B cell (primary cell): ENCODE results near the gene CDC42EP4. TPM values are rescaled to one million over a fixed set of nuclear protein-coding genes. Genes with fewer than 3 reads are reported as not detected.

Source experiments
- ATAC-seq: fragments of 200-7000 bp; cut with Tn5 transposase; one replicate; pipeline ENCODE4 v1.10.0; 2021; ENCODE audit warnings: low read depth, mild to moderate bottlenecking, moderate number of reproducible peaks, moderate library complexity
- CTCF ChIA-PET: fragments of 350-600 bp; sonication (Branson Sonifier 250); formaldehyde crosslinking; loops from one replicate; lab custom pipeline; 2021; ENCODE audit warnings: antibody characterized with exemption, inconsistent platforms; lab: Charles Lee
- POLR2A ChIA-PET: fragments of 350-600 bp; sonication (Branson Sonifier 250); formaldehyde crosslinking; loops from one replicate; lab custom pipeline; 2021; ENCODE audit warnings: antibody characterized with exemption; lab: Charles Lee
- DNase-seq: peaks from one replicate; pipeline ENCODE4 v3.0.0; 2013
- H2AFZ ChIP-seq: 2 replicates; pipeline ENCODE4 v1.6.1; 2012; ENCODE audit warnings: mild to moderate bottlenecking, low read depth, low read length; ENCODE audit not compliant: insufficient read depth, poor library complexity, severe bottlenecking
- H3K27ac ChIP-seq, 2 donors: 1 replicate in 1 of 2; 2 replicates in 1 of 2; pipeline ENCODE4 v1.5.1; 2012 to 2013; ENCODE audit warnings: low read length in 2 of 2, mild to moderate bottlenecking in 2 of 2, moderate library complexity in 1 of 2
- H3K27me3 ChIP-seq, 4 experiments: fragments of 200-600 bp in 1 of 4; sonication (generic) in 1 of 4; replicated peaks in 1 of 4; 1 replicate in 2 of 4; 2 replicates in 2 of 4; pipeline versions ENCODE4 v1.6.1 to v1.7.0; 2013 to 2016; ENCODE audit warnings: low read length in 3 of 4, mild to moderate bottlenecking in 2 of 4, mixed read lengths in 1 of 4, moderate library complexity in 1 of 4; ENCODE audit not compliant: insufficient read depth in 4 of 4, control insufficient read depth in 3 of 4; ENCODE audit errors: control extremely low read depth in 1 of 4
- H3K36me3 ChIP-seq, 2 experiments: replicated peaks in 1 of 2; 1 replicate in 1 of 2; 2 replicates in 1 of 2; pipeline versions ENCODE4 v1.6.1 to v1.7.1; 2013; ENCODE audit warnings: low read length in 1 of 2; ENCODE audit not compliant: insufficient read depth in 2 of 2, control insufficient read depth in 1 of 2; ENCODE audit errors: control extremely low read depth in 1 of 2, extremely low read depth in 1 of 2
- H3K4me1 ChIP-seq, 2 donors: fragments of 200-600 bp in 1 of 2; sonication (generic) in 1 of 2; 1 replicate in 1 of 2; 2 replicates in 1 of 2; pipeline versions ENCODE4 v1.5.1 to v1.6.1; 2013 to 2017; ENCODE audit warnings: low read length in 2 of 2; ENCODE audit not compliant: control insufficient read depth in 2 of 2, insufficient read depth in 2 of 2
- H3K4me2 ChIP-seq: replicated peaks from 2 replicates; pipeline ENCODE3; 2012; ENCODE audit warnings: mild to moderate bottlenecking, low read depth, low read length; ENCODE audit not compliant: poor library complexity, severe bottlenecking
- H3K4me3 ChIP-seq, 5 experiments: fragments of 200-600 bp in 1 of 5; sonication (generic) in 1 of 5; 1 replicate in 3 of 5; 2 replicates in 2 of 5; pipeline versions ENCODE4 v1.5.1 to v1.7.0; 2011 to 2016; ENCODE audit warnings: low read length in 4 of 5, mild to moderate bottlenecking in 4 of 5, low read depth in 2 of 5, control low read depth in 1 of 5, moderate library complexity in 1 of 5; ENCODE audit not compliant: insufficient read depth in 1 of 5; ENCODE audit errors: control extremely low read depth in 1 of 5, extremely low read depth in 1 of 5
- H3K79me2 ChIP-seq: fragments of 200-600 bp; sonication (generic); one replicate; pipeline ENCODE4 v1.6.0; 2016; ENCODE audit warnings: low read length; ENCODE audit not compliant: control insufficient read depth, insufficient read depth
- H3K9ac ChIP-seq: fragments of 200-600 bp; sonication (generic); 2 replicates; pipeline ENCODE4 v1.6.1; 2017; ENCODE audit warnings: mild to moderate bottlenecking, low read length, moderate library complexity
- H3K9me3 ChIP-seq, 3 donors: one replicate each; pipeline versions ENCODE4 v1.6.1 to v1.7.1; 2013; ENCODE audit warnings: low read length in 2 of 3; ENCODE audit not compliant: control insufficient read depth in 2 of 3, insufficient read depth in 1 of 3; ENCODE audit errors: control extremely low read depth in 1 of 3
- H4K20me1 ChIP-seq: 2 replicates; pipeline ENCODE4 v1.6.0; 2012; ENCODE audit warnings: mild to moderate bottlenecking, low read length; ENCODE audit not compliant: insufficient read depth, control insufficient read depth, poor library complexity, severe bottlenecking
- H3K27ac Mint-ChIP-seq: one replicate; pipeline ENCODE4 v1.8.0; 2021; ENCODE audit warnings: mixed read lengths
- H3K27me3 Mint-ChIP-seq: one replicate; pipeline ENCODE4 v1.8.0; 2021; ENCODE audit warnings: mixed read lengths
- H3K4me1 Mint-ChIP-seq: one replicate; pipeline ENCODE4 v1.8.0; 2021; ENCODE audit warnings: mixed read lengths
- H3K4me3 Mint-ChIP-seq: one replicate; pipeline ENCODE4 v1.8.0; 2021; ENCODE audit warnings: mixed read lengths
- H3K9me3 Mint-ChIP-seq: one replicate; pipeline ENCODE4 v1.8.0; 2022; ENCODE audit warnings: mixed read lengths; ENCODE audit not compliant: insufficient read depth
- CTCF ChIP-seq: fragments of 200-600 bp; IDR thresholded peaks from one replicate; pipeline ENCODE4 v1.8.0; 2022; ENCODE audit warnings: antibody characterized with exemption, mild to moderate bottlenecking
- EZH2 ChIP-seq: IDR thresholded peaks from 2 replicates; pipeline ENCODE4 v1.6.1; 2012; ENCODE audit warnings: borderline replicate concordance, low read depth, mild to moderate bottlenecking, moderate library complexity, low read length; ENCODE audit not compliant: insufficient read depth, poor library complexity, severe bottlenecking
- WGBS: methylation state at CpG from one replicate; pipeline ENCODE4 v1.1.5; 2013; ENCODE audit warnings: missing lambda C conversion rate; ENCODE audit not compliant: insufficient coverage; 5-methylcytosine and 5-hydroxymethylcytosine counted together
- intact Hi-C: fragments of 100-400 bp; cut with micrococcal nuclease; formaldehyde crosslinking; loops from one replicate; pipeline ENCODE4 v1.10.0; 2022
- polyA plus RNA-seq: library from polyadenylated mRNA; depleted of rRNA; stranded (reverse); fragments of >200 nt; gene quantifications from 2 replicates; pipeline ENCODE4 v1.2.3, GENCODE V29; 2012
- total RNA-seq, 2 donors: library from RNA; stranded (reverse); fragments of 120-200 nt in 1 of 2; gene quantifications; 1 replicate in 1 of 2; 2 replicates in 1 of 2; pipeline versions ENCODE4 v1.2.3 to v1.2.4, GENCODE V29; 2013 to 2022

The CDC42EP4 gene
- total and polyA plus RNA-seq, 2 donors (not counting 1 experiment from before 2014, with no cell fraction given) = 0.79 to 2.0 TPM

DNA sequence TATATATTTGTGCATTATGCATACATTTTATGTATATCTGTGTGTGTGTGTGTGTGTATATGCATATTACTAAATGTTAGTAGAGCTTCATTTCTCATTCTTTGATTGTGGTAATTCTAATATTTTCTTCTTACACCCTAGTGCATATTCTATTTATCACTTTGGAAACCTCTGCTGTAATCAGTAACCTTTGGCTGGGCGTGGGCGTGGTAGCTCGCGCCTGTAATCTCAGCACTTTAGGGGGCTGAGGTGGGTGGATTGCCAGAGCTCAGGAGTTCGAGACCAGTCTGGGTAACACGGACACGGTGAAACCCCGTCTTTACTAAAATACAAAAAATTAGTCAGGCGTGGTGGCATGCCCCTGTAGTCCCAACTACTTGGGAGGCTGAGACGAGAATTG is 77.1 kb downstream of the CDC42EP4 start:
- Histone ChIP-seq H4K20me1 (no peaks in the 10 kb centered on the region), H3K79me2 (peaks cover 58% of the 10 kb centered on the region), H3K27ac (no peak overlapping the region), H3K9ac (no peak overlapping the region), H3K36me3 (peaks cover 3 to 21% of the 10 kb centered on the region in 2 experiments), H3K27me3 (no peaks in the 10 kb centered on the region), H3K9me3 (no peaks in the 10 kb centered on the region), H3K4me2 (no peak overlapping the region), H2AFZ (no peak overlapping the region), H3K4me3 (no peak overlapping the region), H3K4me1 (peaks cover 16 to 21% of the 10 kb centered on the region in 2 donors)
- ATAC-seq = no peak
- ChIA-PET CTCF (no interaction called here), POLR2A (interaction anchor here (1.0 kb wide), 1 partner anchor 15 kb away, joined by 3 read pairs; no protein-coding TSS in a partner anchor)
- intact Hi-C loops = no loop called here
- TF ChIP-seq EZH2 = no peak
- TF ChIP-seq CTCF = no peak
- H3K4me1 Mint-ChIP-seq = peaks cover 50% of the 10 kb centered on the region
- no peak overlapping the region for H3K27ac Mint-ChIP-seq
- H3K9me3 Mint-ChIP-seq = no peaks in the 10 kb centered on the region
- no peaks in the 10 kb centered on the region for H3K27me3 Mint-ChIP-seq
- WGBS = 100% methylated on average over 2 of the region's 10 CpGs
- no peak for DNase-seq
- no peak overlapping the region for H3K4me3 Mint-ChIP-seq

Other genes starting within 250 kb of the CDC42EP4 start
- 35.5 and 39.6 TPM in 2 replicates for gene SLC39A11, start 219.3 kb downstream of the CDC42EP4 start, total RNA-seq
- gene SLC39A11, start 219.3 kb downstream of the CDC42EP4 start, polyA plus RNA-seq = 6.3 and 6.9 TPM in 2 replicates
- not detected in 2 replicates for gene SSTR2, start 147.0 kb downstream of the CDC42EP4 start, total RNA-seq
- not detected in 2 replicates for gene SSTR2, start 147.0 kb downstream of the CDC42EP4 start, polyA plus RNA-seq
- 64.7 and 72.8 TPM in 2 replicates for gene COG1, start 118.9 kb downstream of the CDC42EP4 start, total RNA-seq
- 39.1 and 42.4 TPM in 2 replicates for gene COG1, start 118.9 kb downstream of the CDC42EP4 start, polyA plus RNA-seq
- not detected in 2 replicates for gene CPSF4L, start 50.1 kb downstream of the CDC42EP4 start, total RNA-seq
- gene CPSF4L, start 50.1 kb downstream of the CDC42EP4 start, polyA plus RNA-seq = not detected in 2 replicates